GM18951 (cell line): ENCODE results near the gene CLIP2.
A peak's percentile ranks its signal among the peaks of the same experiment; 100 is the strongest.

Source experiments
- POLR2A ChIP-seq: IDR thresholded peaks from 4 replicates; pipeline ENCODE4 v1.6.1; 2011; ENCODE audit warnings: mild to moderate bottlenecking; ENCODE audit not compliant: insufficient read length, insufficient read depth; ENCODE audit errors: extremely low read depth
- in situ Hi-C: fragments of 300-500 bp; cut with MboI; formaldehyde crosslinking; loops from one replicate; pipeline ENCODE4 v1.12.0; 2022; ENCODE audit warnings: low sequenced_read_pairs, mixed read lengths, inconsistent platforms; ENCODE audit not compliant: unreplicated experiment

The CLIP2 gene

GRCh38 chr7:74282748-74283459, 6.3 kb upstream of the CLIP2 start:
- no peak for TF ChIP-seq POLR2A
- in situ Hi-C loops = no loop called here

GRCh38 chr7:74283858-74284447, 5.3 kb upstream of the CLIP2 start:
- TF ChIP-seq POLR2A = no peak
- in situ Hi-C loops = no loop called here

GRCh38 chr7:74284781-74285259, 4.4 kb upstream of the CLIP2 start:
- in situ Hi-C loops = no loop called here
- TF ChIP-seq POLR2A = no peak

- TF ChIP-seq POLR2A = no peak
- in situ Hi-C loops = no loop called here
Observed at GRCh38 chr7:74286131-74286530, 3.1 kb upstream of the CLIP2 start.

GRCh38 chr7:74287303-74288033, 1.7 kb upstream of the CLIP2 start:
- in situ Hi-C loops = no loop called here
- no peak for TF ChIP-seq POLR2A

GRCh38 chr7:74288034-74288881, 949 bp upstream of the CLIP2 start:
- TF ChIP-seq POLR2A = peak; percentile 33
- in situ Hi-C loops = no loop called here

- TF ChIP-seq POLR2A = no peak
- in situ Hi-C loops = no loop called here
Observed at GRCh38 chr7:74289659-74290552, 699 bp downstream of the CLIP2 start.

- in situ Hi-C loops = no loop called here
- no peak for TF ChIP-seq POLR2A
Observed at GRCh38 chr7:74290553-74290950, 1.3 kb downstream of the CLIP2 start.

GRCh38 chr7:74290981-74291441, 1.8 kb downstream of the CLIP2 start:
- TF ChIP-seq POLR2A = no peak
- in situ Hi-C loops = no loop called here

- TF ChIP-seq POLR2A = no peak
- in situ Hi-C loops = no loop called here
Observed at GRCh38 chr7:74291535-74291934, 2.3 kb downstream of the CLIP2 start.

GRCh38 chr7:74292757-74293576, 3.8 kb downstream of the CLIP2 start:
- TF ChIP-seq POLR2A = peak; percentile 33
- in situ Hi-C loops = no loop called here
